HG02798 (cell line): ENCODE data around the gene RAB22A.
"Not testable (repeated sequence)": the region's sequence is repeated elsewhere in the genome, so short reads cannot be mapped to it uniquely, and the experiment has no call there.

Experiments used
- ATAC-seq: cut with Tn5 transposase; IDR thresholded peaks from one replicate; pipeline ENCODE4 v1.9.1; 2021; ENCODE audit warnings: mild to moderate bottlenecking; ENCODE audit not compliant: unreplicated experiment, poor library complexity

The RAB22A gene

DNA sequence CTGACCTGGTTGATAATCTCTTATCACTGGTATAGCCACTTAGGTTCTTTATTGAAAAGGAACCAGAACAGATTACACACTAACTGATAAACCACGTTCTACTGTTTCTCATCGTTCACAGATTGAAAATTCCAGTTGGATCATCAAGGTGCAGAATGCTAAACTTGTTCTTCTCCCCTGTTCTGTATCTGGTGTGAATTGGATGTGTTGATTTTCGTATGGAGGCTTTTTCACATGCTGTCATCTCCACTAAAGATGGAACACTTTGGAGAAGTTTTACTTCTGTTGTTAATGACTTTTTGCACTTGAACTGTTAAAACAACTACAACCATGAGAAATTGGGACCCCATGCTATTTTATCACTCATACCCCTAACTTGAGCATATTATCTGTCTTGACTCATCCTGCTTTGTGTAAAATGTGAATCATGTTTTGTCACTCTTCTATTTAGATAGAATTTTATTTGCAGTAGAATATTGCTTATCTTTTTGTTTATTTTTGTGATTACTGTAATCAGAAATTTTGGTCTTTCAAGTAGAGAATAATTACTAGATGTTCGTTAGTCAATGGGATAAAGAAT lies 97.0 kb downstream of the RAB22A start:
- no peak for ATAC-seq

- ATAC-seq, result no peak
Observed at GRCh38 chr20:58407201-58407873, 97.8 kb downstream of the RAB22A start.

DNA sequence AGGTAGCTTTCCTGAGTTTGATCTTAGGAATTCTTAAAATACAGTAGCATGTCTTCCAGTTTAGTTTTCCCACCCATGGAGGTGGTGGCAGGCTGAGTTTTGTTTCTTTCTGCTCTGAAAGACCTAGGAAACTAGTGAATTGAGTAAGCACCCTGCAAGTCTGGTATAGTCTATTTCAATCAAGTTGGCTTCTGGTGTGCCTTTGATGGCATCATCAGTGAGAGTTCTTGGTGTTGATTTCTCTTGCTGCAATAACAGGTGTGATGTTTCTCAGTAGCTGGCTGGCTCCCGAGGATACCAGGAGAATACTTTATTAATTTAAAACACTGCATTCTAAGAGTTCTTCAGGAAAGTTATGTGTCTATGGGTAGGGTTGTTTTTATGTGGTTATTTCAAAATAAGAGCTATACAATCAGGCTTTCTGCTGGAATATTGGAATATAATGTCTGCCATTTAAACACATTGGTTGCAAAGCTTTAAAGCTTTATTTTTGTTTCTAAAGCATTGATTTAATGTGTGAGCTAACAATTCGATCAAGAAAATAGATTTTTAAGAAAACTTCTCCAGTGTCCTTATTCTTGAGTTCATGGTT lies 98.5 kb downstream of the RAB22A start:
- peak; percentile 64 for ATAC-seq

- no peak for ATAC-seq
Observed at GRCh38 chr20:58408603-58409246, 99.2 kb downstream of the RAB22A start.

GRCh38 chr20:58414216-58414615 lies 104.7 kb downstream of the RAB22A start:
- ATAC-seq, result not testable (repeated sequence)

DNA sequence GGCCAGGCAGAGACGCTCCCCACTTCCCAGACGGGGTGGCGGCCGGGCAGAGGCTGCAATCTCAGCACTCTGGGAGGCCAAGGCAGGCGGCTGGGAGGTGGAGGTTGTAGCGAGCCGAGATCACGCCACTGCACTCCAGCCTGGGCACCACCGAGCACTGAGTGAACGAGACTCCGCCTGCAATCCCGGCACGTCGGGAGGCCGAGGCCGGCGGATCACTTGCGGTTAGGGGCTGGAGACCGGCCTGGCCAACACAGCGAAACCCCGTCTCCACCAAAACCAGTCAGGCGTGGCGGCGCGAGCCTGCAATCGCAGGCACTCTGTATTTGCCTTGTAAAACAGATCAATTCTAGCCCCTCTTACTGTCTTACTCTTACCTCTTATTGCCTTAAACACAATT lies 105.3 kb downstream of the RAB22A start:
- not testable (repeated sequence) for ATAC-seq

GRCh38 chr20:58416057-58416456 lies 106.5 kb downstream of the RAB22A start:
- ATAC-seq, result no peak

DNA sequence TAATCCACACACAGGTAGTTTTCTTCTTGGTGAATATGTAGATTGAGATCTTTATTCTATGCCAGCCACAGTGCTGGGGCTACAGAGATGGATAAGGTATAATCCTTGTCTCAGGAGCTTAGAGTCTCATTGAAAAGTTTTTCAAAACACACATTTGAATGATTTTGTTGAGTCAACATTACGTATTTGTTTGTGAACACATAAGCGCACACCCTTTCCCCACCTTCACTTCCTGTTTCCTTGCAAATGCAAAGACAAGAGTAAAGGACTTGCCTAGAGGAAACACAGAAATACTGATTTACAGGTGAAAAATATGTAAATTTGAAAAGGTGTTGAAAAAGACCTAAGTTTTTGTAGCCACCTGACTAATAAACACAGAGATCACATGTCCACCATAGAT lies 107.3 kb downstream of the RAB22A start:
- ATAC-seq, result no peak
